Amniotic epithelial cell (primary cell): Measurements from ENCODE around the gene SSB.
A peak's percentile ranks its signal among the peaks of the same experiment; 100 is the strongest.
"Not testable (repeated sequence)": the region's sequence is repeated elsewhere in the genome, so short reads cannot be mapped to it uniquely, and the experiment has no call there.

Source experiments
- DNase-seq: peaks from one replicate; pipeline ENCODE4 v3.0.0-alpha.2; 2010; ENCODE audit warnings: low read depth

The SSB gene

GRCh38 chr2:169798718-169799592, at the start of gene SSB:
TSS of gene SSB (plus strand) at chr2:169798871. CDS start at chr2:169800961, 2,090 bp downstream.
- DNase-seq = peak; percentile 87

GRCh38 chr2:169752752-169753151, 45.9 kb upstream of the SSB start:
- no peak for DNase-seq

- peak; percentile 66 for DNase-seq
Observed at GRCh38 chr2:169755083-169755870, 43.4 kb upstream of the SSB start.

GRCh38 chr2:169756342-169756741, 42.3 kb upstream of the SSB start:
- DNase-seq = no peak

GRCh38 chr2:169757356-169757755, 41.3 kb upstream of the SSB start:
- DNase-seq = no peak

- DNase-seq = no peak
Observed at GRCh38 chr2:169757778-169758177, 40.9 kb upstream of the SSB start.

GRCh38 chr2:169759987-169760386, 38.7 kb upstream of the SSB start:
- no peak for DNase-seq

GRCh38 chr2:169760798-169761197, 37.9 kb upstream of the SSB start:
- DNase-seq = not testable (repeated sequence)

- no peak for DNase-seq
Observed at GRCh38 chr2:169761251-169761969, 37.3 kb upstream of the SSB start.

- DNase-seq = no peak
Observed at GRCh38 chr2:169761970-169762292, 36.7 kb upstream of the SSB start.

GRCh38 chr2:169765523-169765922, 33.1 kb upstream of the SSB start:
- peak; percentile 36 for DNase-seq

- DNase-seq = peak; percentile 60
Observed at GRCh38 chr2:169767243-169767888, 31.3 kb upstream of the SSB start.

- DNase-seq = no peak
Observed at GRCh38 chr2:169768262-169768995, 30.2 kb upstream of the SSB start.

GRCh38 chr2:169771021-169771420, 27.6 kb upstream of the SSB start:
- DNase-seq = no peak

- no peak for DNase-seq
Observed at GRCh38 chr2:169771612-169772011, 27.1 kb upstream of the SSB start.

- DNase-seq = no peak
Observed at GRCh38 chr2:169772651-169773050, 26.0 kb upstream of the SSB start.

GRCh38 chr2:169775354-169775753, 23.3 kb upstream of the SSB start:
- DNase-seq = no peak

GRCh38 chr2:169775765-169776164, 22.9 kb upstream of the SSB start:
- no peak for DNase-seq

GRCh38 chr2:169776252-169776761, 22.4 kb upstream of the SSB start:
- no peak for DNase-seq

- no peak for DNase-seq
Observed at GRCh38 chr2:169778446-169778845, 20.2 kb upstream of the SSB start.
